HCT116 (cell line): Measurements from ENCODE around the gene TMC3.

Source experiments
- ATF3 ChIP-seq: IDR thresholded peaks from 2 replicates; pipeline ENCODE4 v1.6.1; 2012
- CTCF ChIP-seq, 3 experiments: fragments of 200-600 bp in 1 of 3; sonication (generic) in 1 of 3; IDR thresholded peaks in 2 of 3; conservative IDR thresholded peaks in 1 of 3; 2 replicates each; pipeline ENCODE4 v1.5.1; 2012 to 2017; ENCODE audit warnings: low read depth in 2 of 3, low read length in 2 of 3, antibody characterized with exemption in 1 of 3, borderline replicate concordance in 1 of 3, control low read depth in 1 of 3, mild to moderate bottlenecking in 1 of 3, mixed read lengths in 1 of 3, mixed run types in 1 of 3, moderate library complexity in 1 of 3; ENCODE audit not compliant: insufficient read depth in 1 of 3
- POLR2A ChIP-seq: IDR thresholded peaks from 2 replicates; pipeline ENCODE4 v1.7.0; 2011; ENCODE audit warnings: borderline replicate concordance; ENCODE audit not compliant: insufficient read depth, insufficient read length; ENCODE audit errors: extremely low read depth
- RAD21 ChIP-seq: IDR thresholded peaks from 2 replicates; pipeline ENCODE4 v1.6.1; 2012; ENCODE audit warnings: low read depth, mild to moderate bottlenecking

- TF ChIP-seq ATF3 (no peak), POLR2A (no peak), RAD21 (no peak), CTCF (IDR thresholded peaks at IDR 0.05 in 2 of 3, conservative IDR thresholded peaks at IDR 0.05 in 1 of 3; ENCODE audit: borderline replicate concordance in 1 of 3, insufficient read depth in 1 of 3, low read depth in 2 of 3, low read length in 2 of 3) (no peak)
These were observed 91.1 kb downstream of the TMC3 start for GRCh38 chr15:81282911-81283310.
